WTC11 (cell line): ENCODE results near the gene SGPL1.

ENCODE experiments used
- ETV6 ChIP-seq: sonication (generic); formaldehyde crosslinking; IDR thresholded peaks from 2 replicates; pipeline ENCODE4 v1.8.1; 2022; ENCODE audit warnings: mild to moderate bottlenecking, missing genetic modification reagents
- GRHL2 ChIP-seq: fragments of 250-450 bp; sonication (Bioruptor Pico); IDR thresholded peaks from 2 replicates; pipeline ENCODE4 v1.8.0; 2022; ENCODE audit warnings: mild to moderate bottlenecking, moderate library complexity; ENCODE audit not compliant: insufficient replicate concordance, severe bottlenecking
- SP1 ChIP-seq: sonication (generic); formaldehyde crosslinking; conservative IDR thresholded peaks from 2 replicates; pipeline ENCODE4 v1.8.1; 2022; ENCODE audit warnings: missing genetic modification reagents
- TP53 ChIP-seq: sonication (generic); formaldehyde crosslinking; IDR thresholded peaks from 2 replicates; pipeline ENCODE4 v1.8.1; 2023; ENCODE audit warnings: mild to moderate bottlenecking, missing genetic modification reagents
- ZBTB21 ChIP-seq: sonication (generic); formaldehyde crosslinking; IDR thresholded peaks from 2 replicates; pipeline ENCODE4 v1.8.1; 2023; ENCODE audit warnings: mild to moderate bottlenecking, missing genetic modification reagents, borderline replicate concordance
- TF ChIP-seq, protein P1 (sequence below): sonication (generic); formaldehyde crosslinking; IDR thresholded peaks from 2 replicates; pipeline ENCODE4 v1.8.1; 2022; ENCODE audit warnings: low read depth, mild to moderate bottlenecking, moderate library complexity, missing genetic modification reagents, borderline replicate concordance
- TF ChIP-seq, protein P2 (sequence below): sonication (generic); formaldehyde crosslinking; IDR thresholded peaks from 2 replicates; pipeline ENCODE4 v1.8.1; 2022; ENCODE audit warnings: mild to moderate bottlenecking, missing genetic modification reagents, moderate library complexity, borderline replicate concordance
- TF ChIP-seq, protein P3 (sequence below): fragments of 200-600 bp; IDR thresholded peaks from 2 replicates; pipeline ENCODE4 v1.8.0; 2022; ENCODE audit warnings: antibody characterized with exemption
- TF ChIP-seq, protein P4 (sequence below): sonication (generic); formaldehyde crosslinking; IDR thresholded peaks from 2 replicates; pipeline ENCODE4 v1.8.1; 2023; ENCODE audit warnings: mild to moderate bottlenecking, missing genetic modification reagents, borderline replicate concordance
- TF ChIP-seq, protein P5 (sequence below): sonication (generic); formaldehyde crosslinking; conservative IDR thresholded peaks from 2 replicates; pipeline ENCODE4 v1.8.1; 2023; ENCODE audit warnings: mild to moderate bottlenecking, low read depth, missing genetic modification reagents, moderate library complexity
- TF ChIP-seq, protein P6 (sequence below): sonication (generic); formaldehyde crosslinking; IDR thresholded peaks from 2 replicates; pipeline ENCODE4 v1.8.1; 2023; ENCODE audit warnings: mild to moderate bottlenecking, missing genetic modification reagents

DNA sequence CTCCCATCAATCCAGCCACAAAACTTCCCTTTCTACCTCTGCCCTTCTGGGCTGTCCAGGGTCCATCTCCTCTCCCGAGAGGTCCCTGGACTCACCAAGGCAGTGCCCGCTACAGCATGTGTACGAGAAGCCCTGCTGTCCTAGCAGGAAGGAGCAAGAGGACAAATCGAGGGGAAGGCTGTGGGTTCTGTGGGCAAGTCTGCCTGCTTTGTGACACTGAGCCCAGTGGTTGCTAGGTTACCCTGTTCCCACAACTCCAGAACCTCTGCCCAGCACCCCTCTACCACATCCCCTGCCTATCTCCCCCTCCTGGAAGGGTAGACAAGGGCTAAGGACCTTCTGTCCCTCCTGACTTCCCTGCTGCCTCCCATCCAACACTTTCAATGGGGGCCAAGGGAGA, 30.6 kb upstream of the SGPL1 start, which contains the start of gene TBATA:
- TF ChIP-seq, protein P1, sequence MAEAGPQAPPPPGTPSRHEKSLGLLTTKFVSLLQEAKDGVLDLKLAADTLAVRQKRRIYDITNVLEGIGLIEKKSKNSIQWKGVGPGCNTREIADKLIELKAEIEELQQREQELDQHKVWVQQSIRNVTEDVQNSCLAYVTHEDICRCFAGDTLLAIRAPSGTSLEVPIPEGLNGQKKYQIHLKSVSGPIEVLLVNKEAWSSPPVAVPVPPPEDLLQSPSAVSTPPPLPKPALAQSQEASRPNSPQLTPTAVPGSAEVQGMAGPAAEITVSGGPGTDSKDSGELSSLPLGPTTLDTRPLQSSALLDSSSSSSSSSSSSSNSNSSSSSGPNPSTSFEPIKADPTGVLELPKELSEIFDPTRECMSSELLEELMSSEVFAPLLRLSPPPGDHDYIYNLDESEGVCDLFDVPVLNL (CRISPR knock-in tag) = no peak
- TF ChIP-seq, protein P2, sequence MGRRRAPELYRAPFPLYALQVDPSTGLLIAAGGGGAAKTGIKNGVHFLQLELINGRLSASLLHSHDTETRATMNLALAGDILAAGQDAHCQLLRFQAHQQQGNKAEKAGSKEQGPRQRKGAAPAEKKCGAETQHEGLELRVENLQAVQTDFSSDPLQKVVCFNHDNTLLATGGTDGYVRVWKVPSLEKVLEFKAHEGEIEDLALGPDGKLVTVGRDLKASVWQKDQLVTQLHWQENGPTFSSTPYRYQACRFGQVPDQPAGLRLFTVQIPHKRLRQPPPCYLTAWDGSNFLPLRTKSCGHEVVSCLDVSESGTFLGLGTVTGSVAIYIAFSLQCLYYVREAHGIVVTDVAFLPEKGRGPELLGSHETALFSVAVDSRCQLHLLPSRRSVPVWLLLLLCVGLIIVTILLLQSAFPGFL (CRISPR knock-in tag) = no peak
- TF ChIP-seq, protein P3, sequence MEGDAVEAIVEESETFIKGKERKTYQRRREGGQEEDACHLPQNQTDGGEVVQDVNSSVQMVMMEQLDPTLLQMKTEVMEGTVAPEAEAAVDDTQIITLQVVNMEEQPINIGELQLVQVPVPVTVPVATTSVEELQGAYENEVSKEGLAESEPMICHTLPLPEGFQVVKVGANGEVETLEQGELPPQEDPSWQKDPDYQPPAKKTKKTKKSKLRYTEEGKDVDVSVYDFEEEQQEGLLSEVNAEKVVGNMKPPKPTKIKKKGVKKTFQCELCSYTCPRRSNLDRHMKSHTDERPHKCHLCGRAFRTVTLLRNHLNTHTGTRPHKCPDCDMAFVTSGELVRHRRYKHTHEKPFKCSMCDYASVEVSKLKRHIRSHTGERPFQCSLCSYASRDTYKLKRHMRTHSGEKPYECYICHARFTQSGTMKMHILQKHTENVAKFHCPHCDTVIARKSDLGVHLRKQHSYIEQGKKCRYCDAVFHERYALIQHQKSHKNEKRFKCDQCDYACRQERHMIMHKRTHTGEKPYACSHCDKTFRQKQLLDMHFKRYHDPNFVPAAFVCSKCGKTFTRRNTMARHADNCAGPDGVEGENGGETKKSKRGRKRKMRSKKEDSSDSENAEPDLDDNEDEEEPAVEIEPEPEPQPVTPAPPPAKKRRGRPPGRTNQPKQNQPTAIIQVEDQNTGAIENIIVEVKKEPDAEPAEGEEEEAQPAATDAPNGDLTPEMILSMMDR = no peak
- TF ChIP-seq TP53 (no peak), ETV6 (no peak), ZBTB21 (CRISPR knock-in tag) (no peak), GRHL2 (no peak), SP1 (no peak)
- TF ChIP-seq, protein P4, sequence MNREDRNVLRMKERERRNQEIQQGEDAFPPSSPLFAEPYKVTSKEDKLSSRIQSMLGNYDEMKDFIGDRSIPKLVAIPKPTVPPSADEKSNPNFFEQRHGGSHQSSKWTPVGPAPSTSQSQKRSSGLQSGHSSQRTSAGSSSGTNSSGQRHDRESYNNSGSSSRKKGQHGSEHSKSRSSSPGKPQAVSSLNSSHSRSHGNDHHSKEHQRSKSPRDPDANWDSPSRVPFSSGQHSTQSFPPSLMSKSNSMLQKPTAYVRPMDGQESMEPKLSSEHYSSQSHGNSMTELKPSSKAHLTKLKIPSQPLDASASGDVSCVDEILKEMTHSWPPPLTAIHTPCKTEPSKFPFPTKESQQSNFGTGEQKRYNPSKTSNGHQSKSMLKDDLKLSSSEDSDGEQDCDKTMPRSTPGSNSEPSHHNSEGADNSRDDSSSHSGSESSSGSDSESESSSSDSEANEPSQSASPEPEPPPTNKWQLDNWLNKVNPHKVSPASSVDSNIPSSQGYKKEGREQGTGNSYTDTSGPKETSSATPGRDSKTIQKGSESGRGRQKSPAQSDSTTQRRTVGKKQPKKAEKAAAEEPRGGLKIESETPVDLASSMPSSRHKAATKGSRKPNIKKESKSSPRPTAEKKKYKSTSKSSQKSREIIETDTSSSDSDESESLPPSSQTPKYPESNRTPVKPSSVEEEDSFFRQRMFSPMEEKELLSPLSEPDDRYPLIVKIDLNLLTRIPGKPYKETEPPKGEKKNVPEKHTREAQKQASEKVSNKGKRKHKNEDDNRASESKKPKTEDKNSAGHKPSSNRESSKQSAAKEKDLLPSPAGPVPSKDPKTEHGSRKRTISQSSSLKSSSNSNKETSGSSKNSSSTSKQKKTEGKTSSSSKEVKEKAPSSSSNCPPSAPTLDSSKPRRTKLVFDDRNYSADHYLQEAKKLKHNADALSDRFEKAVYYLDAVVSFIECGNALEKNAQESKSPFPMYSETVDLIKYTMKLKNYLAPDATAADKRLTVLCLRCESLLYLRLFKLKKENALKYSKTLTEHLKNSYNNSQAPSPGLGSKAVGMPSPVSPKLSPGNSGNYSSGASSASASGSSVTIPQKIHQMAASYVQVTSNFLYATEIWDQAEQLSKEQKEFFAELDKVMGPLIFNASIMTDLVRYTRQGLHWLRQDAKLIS = no peak
- TF ChIP-seq, protein P5, sequence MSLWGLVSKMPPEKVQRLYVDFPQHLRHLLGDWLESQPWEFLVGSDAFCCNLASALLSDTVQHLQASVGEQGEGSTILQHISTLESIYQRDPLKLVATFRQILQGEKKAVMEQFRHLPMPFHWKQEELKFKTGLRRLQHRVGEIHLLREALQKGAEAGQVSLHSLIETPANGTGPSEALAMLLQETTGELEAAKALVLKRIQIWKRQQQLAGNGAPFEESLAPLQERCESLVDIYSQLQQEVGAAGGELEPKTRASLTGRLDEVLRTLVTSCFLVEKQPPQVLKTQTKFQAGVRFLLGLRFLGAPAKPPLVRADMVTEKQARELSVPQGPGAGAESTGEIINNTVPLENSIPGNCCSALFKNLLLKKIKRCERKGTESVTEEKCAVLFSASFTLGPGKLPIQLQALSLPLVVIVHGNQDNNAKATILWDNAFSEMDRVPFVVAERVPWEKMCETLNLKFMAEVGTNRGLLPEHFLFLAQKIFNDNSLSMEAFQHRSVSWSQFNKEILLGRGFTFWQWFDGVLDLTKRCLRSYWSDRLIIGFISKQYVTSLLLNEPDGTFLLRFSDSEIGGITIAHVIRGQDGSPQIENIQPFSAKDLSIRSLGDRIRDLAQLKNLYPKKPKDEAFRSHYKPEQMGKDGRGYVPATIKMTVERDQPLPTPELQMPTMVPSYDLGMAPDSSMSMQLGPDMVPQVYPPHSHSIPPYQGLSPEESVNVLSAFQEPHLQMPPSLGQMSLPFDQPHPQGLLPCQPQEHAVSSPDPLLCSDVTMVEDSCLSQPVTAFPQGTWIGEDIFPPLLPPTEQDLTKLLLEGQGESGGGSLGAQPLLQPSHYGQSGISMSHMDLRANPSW (CRISPR knock-in tag) = no peak
- TF ChIP-seq, protein P6, sequence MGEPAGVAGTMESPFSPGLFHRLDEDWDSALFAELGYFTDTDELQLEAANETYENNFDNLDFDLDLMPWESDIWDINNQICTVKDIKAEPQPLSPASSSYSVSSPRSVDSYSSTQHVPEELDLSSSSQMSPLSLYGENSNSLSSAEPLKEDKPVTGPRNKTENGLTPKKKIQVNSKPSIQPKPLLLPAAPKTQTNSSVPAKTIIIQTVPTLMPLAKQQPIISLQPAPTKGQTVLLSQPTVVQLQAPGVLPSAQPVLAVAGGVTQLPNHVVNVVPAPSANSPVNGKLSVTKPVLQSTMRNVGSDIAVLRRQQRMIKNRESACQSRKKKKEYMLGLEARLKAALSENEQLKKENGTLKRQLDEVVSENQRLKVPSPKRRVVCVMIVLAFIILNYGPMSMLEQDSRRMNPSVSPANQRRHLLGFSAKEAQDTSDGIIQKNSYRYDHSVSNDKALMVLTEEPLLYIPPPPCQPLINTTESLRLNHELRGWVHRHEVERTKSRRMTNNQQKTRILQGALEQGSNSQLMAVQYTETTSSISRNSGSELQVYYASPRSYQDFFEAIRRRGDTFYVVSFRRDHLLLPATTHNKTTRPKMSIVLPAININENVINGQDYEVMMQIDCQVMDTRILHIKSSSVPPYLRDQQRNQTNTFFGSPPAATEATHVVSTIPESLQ (CRISPR knock-in tag) = no peak
